Calu3 (cell line): ENCODE results near the gene USF2. TPM values are rescaled to one million over a fixed set of nuclear protein-coding genes. Genes with fewer than 3 reads are reported as not detected.

Source experiments
- BruUV-seq: library from RNA; stranded (reverse); fragments of 400-500 nt; replicated peaks from 2 replicates; lab custom pipeline; 2021; lab: Mats Ljungman, UMichigan
- CTCF ChIA-PET: fragments of 300-600 bp; sonication (Branson Sonifier 250); formaldehyde crosslinking; loops from one replicate; lab custom pipeline; 2022; ENCODE audit warnings: antibody characterized with exemption; lab: Charles Lee
- DNase-seq: peaks from one replicate; pipeline ENCODE4 v3.0.0; 2022
- H3K27ac Mint-ChIP-seq: one replicate; pipeline ENCODE4 v1.8.0; 2022; ENCODE audit warnings: mixed read lengths; ENCODE audit not compliant: unreplicated experiment
- H3K27me3 Mint-ChIP-seq: one replicate; pipeline ENCODE4 v1.8.0; 2022; ENCODE audit warnings: mixed read lengths; ENCODE audit not compliant: unreplicated experiment
- H3K36me3 Mint-ChIP-seq: one replicate; pipeline ENCODE4 v1.8.0; 2022; ENCODE audit warnings: mild to moderate bottlenecking, moderate library complexity, mixed read lengths; ENCODE audit not compliant: insufficient read depth, unreplicated experiment
- H3K4me1 Mint-ChIP-seq: one replicate; pipeline ENCODE4 v1.8.0; 2022; ENCODE audit warnings: mild to moderate bottlenecking, low read depth, mixed read lengths; ENCODE audit not compliant: unreplicated experiment
- H3K4me3 Mint-ChIP-seq: one replicate; pipeline ENCODE4 v1.8.0; 2022; ENCODE audit warnings: mild to moderate bottlenecking, low read depth, moderate library complexity, mixed read lengths; ENCODE audit not compliant: unreplicated experiment
- H3K9me3 Mint-ChIP-seq: one replicate; pipeline ENCODE4 v1.8.0; 2022; ENCODE audit warnings: low read depth, mixed read lengths; ENCODE audit not compliant: unreplicated experiment
- CTCF ChIP-seq: fragments of 200-600 bp; IDR thresholded peaks from one replicate; pipeline ENCODE4 v1.8.0; 2022; ENCODE audit warnings: antibody characterized with exemption; ENCODE audit not compliant: unreplicated experiment
- intact Hi-C: fragments of 100-400 bp; cut with micrococcal nuclease; formaldehyde crosslinking; loops from one replicate; pipeline ENCODE4 v1.10.0; 2022; ENCODE audit not compliant: unreplicated experiment
- total RNA-seq: library from RNA; stranded (reverse); gene quantifications from 2 replicates; pipeline ENCODE4 v1.2.3, GENCODE V29; 2022

Gene USF2
- total RNA-seq, 1 experiment from 2014 or later: 127 TPM

DNA sequence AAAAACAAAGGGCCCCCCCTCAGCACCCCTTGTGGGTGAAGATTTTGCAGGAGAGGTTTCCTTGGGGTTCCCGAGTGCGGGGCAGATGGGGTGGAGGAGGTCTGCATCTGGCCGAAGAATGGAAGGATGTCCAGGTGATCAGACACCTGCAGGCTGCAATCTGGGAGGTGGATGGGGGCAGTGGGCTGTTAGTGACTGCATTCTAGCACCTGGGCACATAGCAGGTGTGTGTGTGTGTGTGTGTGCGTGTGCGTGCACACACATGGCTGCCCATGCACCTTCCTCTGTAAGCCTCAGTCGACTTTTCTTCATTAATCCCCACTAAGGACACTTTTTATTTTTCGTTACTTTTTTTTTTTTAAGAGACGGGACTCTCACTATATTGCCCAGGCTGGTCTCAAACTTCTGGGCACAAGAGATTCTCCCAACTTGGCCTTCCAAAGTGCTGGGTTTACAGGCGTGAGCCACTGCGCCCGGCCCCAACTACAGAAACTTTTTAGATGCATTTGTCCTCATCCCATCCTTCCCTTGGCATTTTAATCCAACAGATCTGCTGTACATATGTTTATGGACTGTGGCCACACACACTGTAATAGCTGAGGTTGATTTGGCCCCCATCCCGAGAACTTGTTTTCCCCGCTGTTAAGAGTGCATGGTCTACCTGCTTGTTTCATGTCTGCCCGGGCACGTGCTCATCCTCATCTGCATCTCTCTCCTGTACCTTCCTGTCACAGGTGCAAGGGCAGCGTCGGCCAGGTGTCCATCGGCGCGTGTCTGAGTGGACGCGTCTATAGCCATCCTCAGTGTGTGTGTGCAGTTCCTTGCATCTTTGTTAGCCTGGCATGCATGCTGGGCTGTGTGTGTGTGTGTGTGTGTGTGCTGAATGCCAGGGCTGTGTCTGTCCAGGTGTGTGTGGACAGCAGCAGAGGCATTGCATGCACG, 23.9 kb downstream of the USF2 start:
- Mint-ChIP-seq H3K4me1 (no peaks in the 10 kb centered on the region), H3K9me3 (no peaks in the 10 kb centered on the region), H3K4me3 (no peak overlapping the region), H3K36me3 (no peaks in the 10 kb centered on the region), H3K27me3 (peaks cover 46% of the 10 kb centered on the region), H3K27ac (no peak overlapping the region)
- DNase-seq: no peak
- no TSS peak for BruUV-seq
- intact Hi-C loops: no loop called here
- TF ChIP-seq CTCF: no peak
- CTCF ChIA-PET: no interaction called here

- no peak overlapping the region for H3K4me3 Mint-ChIP-seq
- peaks cover 46% of the 10 kb centered on the region for H3K27me3 Mint-ChIP-seq
- TF ChIP-seq CTCF: no peak
- no peaks in the 10 kb centered on the region for H3K9me3 Mint-ChIP-seq
- intact Hi-C loops: no loop called here
- H3K27ac Mint-ChIP-seq: no peak overlapping the region
- H3K4me1 Mint-ChIP-seq: no peaks in the 10 kb centered on the region
- no peak for DNase-seq
- H3K36me3 Mint-ChIP-seq: no peaks in the 10 kb centered on the region
- CTCF ChIA-PET: no interaction called here
- no TSS peak for BruUV-seq
Measured at GRCh38 chr19:35293363-35293739, 24.6 kb downstream of the USF2 start.

GRCh38 chr19:35293808-35294207, 25.0 kb downstream of the USF2 start:
- no peaks in the 10 kb centered on the region for H3K36me3 Mint-ChIP-seq
- CTCF ChIA-PET: no interaction called here

DNA sequence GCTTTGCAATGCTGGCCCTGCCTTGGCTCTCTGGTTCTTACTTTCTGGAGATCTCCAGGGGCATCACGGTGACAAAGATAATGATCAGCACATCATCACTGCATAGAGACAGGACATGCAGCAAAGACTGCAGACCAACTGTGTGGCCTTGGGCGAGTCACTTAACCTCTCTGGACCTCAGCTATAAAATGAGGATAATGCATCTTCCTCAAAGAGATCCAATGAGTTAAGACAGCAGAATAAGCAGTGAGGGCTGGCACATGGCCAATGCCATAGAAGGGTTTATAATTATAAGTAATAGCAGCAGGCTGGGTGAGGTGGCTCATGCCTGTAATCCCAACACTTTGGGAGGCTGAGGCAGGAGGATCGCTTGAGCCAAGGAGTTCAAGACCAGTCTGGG, 25.6 kb downstream of the USF2 start:
- no peaks in the 10 kb centered on the region for H3K36me3 Mint-ChIP-seq
- no peak overlapping the region for H3K27ac Mint-ChIP-seq
- H3K4me1 Mint-ChIP-seq: no peaks in the 10 kb centered on the region
- H3K27me3 Mint-ChIP-seq: peaks cover 46% of the 10 kb centered on the region
- CTCF ChIA-PET: no interaction called here
- BruUV-seq: no TSS peak
- no peak for DNase-seq
- H3K9me3 Mint-ChIP-seq: no peaks in the 10 kb centered on the region
- no peak overlapping the region for H3K4me3 Mint-ChIP-seq
- intact Hi-C loops: no loop called here
- no peak for TF ChIP-seq CTCF

More at GRCh38 chr19:35293808-35294207, 25.0 kb downstream of the USF2 start:
- intact Hi-C loops: no loop called here
- Mint-ChIP-seq H3K27ac (no peak overlapping the region), H3K27me3 (peaks cover 46% of the 10 kb centered on the region), H3K4me1 (no peaks in the 10 kb centered on the region), H3K4me3 (no peak overlapping the region), H3K9me3 (no peaks in the 10 kb centered on the region)
- BruUV-seq: no TSS peak
- TF ChIP-seq CTCF: no peak
- DNase-seq: no peak
